ENCODE results near the gene SRGN. TPM values are rescaled to one million over a fixed set of nuclear protein-coding genes. Genes with fewer than 3 reads are reported as not detected.

Gene SRGN
- total and polyA plus RNA-seq, 4 experiments from 2014 or later, result 122 to 298 (median 150) TPM

GRCh38 chr10:69075431-69075830, 12.5 kb upstream of the SRGN start:
- Histone ChIP-seq H3K9me3 (ENCODE audit: control insufficient read depth in 1 of 2, low read length in 2 of 2) (no peaks in the 10 kb centered on the region), H3K27ac (ENCODE audit: low read depth, low read length) (no peak overlapping the region), H3K36me3 (ENCODE audit: insufficient read depth, low read length) (no peaks in the 10 kb centered on the region), H3K4me3 (ENCODE audit: low read length in 2 of 2) (no peak overlapping the region), H3K27me3 (ENCODE audit: insufficient read depth, low read length) (no peaks in the 10 kb centered on the region), H3K4me1 (ENCODE audit: insufficient read depth, low read length) (peaks cover 8% of the 10 kb centered on the region)
- Mint-ChIP-seq H3K4me1 (peaks cover 2 to 9% (median 9%) of the 10 kb centered on the region in 4 donors), H3K27me3 (no peaks in the 10 kb centered on the region), H3K36me3 (no peaks in the 10 kb centered on the region), H3K4me3 (no peak overlapping the region), H3K9me3 (peaks cover 0 to 1% (median 0%) of the 10 kb centered on the region in 8 donors), H3K27ac (no peak overlapping the region)
- POLR2A ChIA-PET (ENCODE audit: partially characterized antibody), result interaction anchor here (2.0 kb wide), 1 partner anchor 13 kb away, joined by 6 read pairs; no protein-coding TSS in a partner anchor
- CTCF ChIA-PET (ENCODE audit: partially characterized antibody), result interaction anchor here (1.0 kb wide), 1 partner anchor 13 kb away, joined by 3 read pairs; the partner anchor contains the start of gene SRGN
- intact Hi-C loops (cut with micrococcal nuclease), result no loop called here
- DNase-seq, result no peak

DNA sequence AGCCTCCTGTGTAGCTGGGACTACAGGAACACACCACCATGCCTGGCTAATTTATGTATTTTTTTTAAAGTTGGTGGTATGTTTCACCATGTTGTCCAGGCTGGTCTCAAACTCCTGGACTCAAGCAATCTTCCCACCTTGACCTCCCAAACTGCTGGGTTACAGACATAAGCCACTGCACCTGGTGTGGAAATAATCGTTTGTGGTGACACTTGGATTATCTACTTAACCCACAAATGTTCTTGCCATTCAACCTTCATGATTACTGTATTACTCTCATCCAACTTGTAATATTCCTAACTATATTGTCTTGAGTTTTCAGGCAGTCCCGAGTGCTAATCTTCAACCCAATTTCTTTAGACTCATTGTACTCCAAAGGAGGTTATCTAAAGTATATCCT, 9.6 kb upstream of the SRGN start:
- DNase-seq, result no peak
- no peak overlapping the region for H3K4me3 ChIP-seq (ENCODE audit: low read length in 2 of 2)
- no peaks in the 10 kb centered on the region for H3K36me3 Mint-ChIP-seq
- intact Hi-C loops (cut with micrococcal nuclease), result no loop called here
- no peaks in the 10 kb centered on the region for H3K36me3 ChIP-seq (ENCODE audit: insufficient read depth, low read length)
- no peaks in the 10 kb centered on the region for H3K9me3 ChIP-seq (ENCODE audit: control insufficient read depth in 1 of 2, low read length in 2 of 2)
- H3K4me1 Mint-ChIP-seq, result peaks cover 2 to 3% (median 2%) of the 10 kb centered on the region in 4 donors
- H3K9me3 Mint-ChIP-seq, result no peaks in the 10 kb centered on the region
- peak overlapping the region in 1 of 7 donors; percentile 4 for H3K27ac Mint-ChIP-seq
- H3K27me3 Mint-ChIP-seq, result no peaks in the 10 kb centered on the region
- H3K27ac ChIP-seq (ENCODE audit: low read depth, low read length), result no peak overlapping the region
- no peaks in the 10 kb centered on the region for H3K27me3 ChIP-seq (ENCODE audit: insufficient read depth, low read length)
- peaks cover 2% of the 10 kb centered on the region for H3K4me1 ChIP-seq (ENCODE audit: insufficient read depth, low read length)
- CTCF ChIA-PET (ENCODE audit: partially characterized antibody), result no interaction called here
- POLR2A ChIA-PET (ENCODE audit: partially characterized antibody), result no interaction called here
- H3K4me3 Mint-ChIP-seq, result no peak overlapping the region

GRCh38 chr10:69080226-69080625, 7.7 kb upstream of the SRGN start:
- Mint-ChIP-seq H3K27me3 (no peaks in the 10 kb centered on the region), H3K4me1 (peaks cover 0 to 4% (median 2%) of the 10 kb centered on the region in 4 donors), H3K36me3 (no peaks in the 10 kb centered on the region), H3K4me3 (no peak overlapping the region), H3K27ac (no peak overlapping the region), H3K9me3 (no peaks in the 10 kb centered on the region)
- no peaks in the 10 kb centered on the region for H3K9me3 ChIP-seq (ENCODE audit: control insufficient read depth in 1 of 2, low read length in 2 of 2)
- DNase-seq, result no peak
- H3K36me3 ChIP-seq (ENCODE audit: insufficient read depth, low read length), result no peaks in the 10 kb centered on the region
- no peaks in the 10 kb centered on the region for H3K27me3 ChIP-seq (ENCODE audit: insufficient read depth, low read length)
- ChIA-PET CTCF (ENCODE audit: partially characterized antibody) (interaction anchor here (0.7 to 1.4 kb wide), 2 partner anchors 15 to 19 kb away, joined by 3 to 4 read pairs; no protein-coding TSS in a partner anchor), POLR2A (ENCODE audit: partially characterized antibody) (interaction anchor here (1.0 to 1.4 kb wide), 2 partner anchors 8 to 10 kb away, joined by 3 to 5 read pairs; partner anchors contain the start of gene SRGN)
- H3K27ac ChIP-seq (ENCODE audit: low read depth, low read length), result no peak overlapping the region
- H3K4me1 ChIP-seq (ENCODE audit: insufficient read depth, low read length), result no peaks in the 10 kb centered on the region
- H3K4me3 ChIP-seq (ENCODE audit: low read length in 2 of 2), result no peak overlapping the region
- intact Hi-C loops (cut with micrococcal nuclease), result no loop called here

DNA sequence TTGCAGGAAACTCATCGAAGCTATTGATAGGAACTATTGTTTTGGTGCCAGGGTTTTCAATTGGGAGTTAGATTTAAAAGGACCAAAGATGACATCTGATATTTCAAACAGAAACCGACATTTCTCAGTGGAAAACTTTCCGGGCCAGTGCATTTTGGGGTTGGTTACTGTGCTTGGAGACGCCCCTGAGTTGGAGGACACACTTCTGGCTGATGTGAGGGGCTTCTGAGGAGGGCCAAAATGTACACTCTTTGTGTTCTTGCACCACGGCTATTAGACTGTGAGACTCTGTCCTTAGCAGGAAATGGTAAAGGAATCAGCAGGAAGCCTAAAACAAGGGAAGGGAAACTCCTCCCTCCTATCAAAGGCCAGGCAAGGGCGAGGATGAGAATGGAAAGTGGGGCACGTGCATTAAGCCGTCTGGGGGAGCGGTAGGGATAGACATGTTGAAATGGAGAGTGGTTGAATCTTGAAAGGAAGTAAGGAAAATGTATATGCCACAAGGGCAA, 1.8 kb upstream of the SRGN start:
- Mint-ChIP-seq H3K27ac (peak overlapping the region; percentile 89 to 97 (median 93)), H3K36me3 (peaks cover 0 to 28% of the 10 kb centered on the region in 2 donors), H3K9me3 (peaks cover 0 to 2% (median 0%) of the 10 kb centered on the region in 8 donors), H3K27me3 (peaks cover 0 to 1% of the 10 kb centered on the region in 2 donors), H3K4me3 (peak overlapping the region; percentile 74 to 88 (median 80)), H3K4me1 (peaks cover 29 to 51% (median 40%) of the 10 kb centered on the region in 4 donors)
- H3K9me3 ChIP-seq (ENCODE audit: control insufficient read depth in 1 of 2, low read length in 2 of 2), result no peaks in the 10 kb centered on the region
- DNase-seq, result no peak
- no peaks in the 10 kb centered on the region for H3K36me3 ChIP-seq (ENCODE audit: insufficient read depth, low read length)
- intact Hi-C loops (cut with micrococcal nuclease), result loop anchor here (5.0 kb wide), 2 partner anchors 364 to 754 kb away; partner anchors contain the start of genes CCAR1, HNRNPH3 and PBLD
- H3K27me3 ChIP-seq (ENCODE audit: insufficient read depth, low read length), result no peaks in the 10 kb centered on the region
- H3K4me1 ChIP-seq (ENCODE audit: insufficient read depth, low read length), result peaks cover 32% of the 10 kb centered on the region
- ChIA-PET POLR2A (ENCODE audit: partially characterized antibody) (interaction anchor here (1.0 to 1.2 kb wide), 2 partner anchors 41 to 98 kb away, joined by 3 read pairs; partner anchors contain the start of gene KIFBP), CTCF (ENCODE audit: partially characterized antibody) (interaction anchor here (0.8 to 3.4 kb wide), 2 partner anchors 41 to 81 kb away, joined by 3 to 24 read pairs; no protein-coding TSS in a partner anchor)
- no peak overlapping the region for H3K27ac ChIP-seq (ENCODE audit: low read depth, low read length)
- no peak overlapping the region for H3K4me3 ChIP-seq (ENCODE audit: low read length in 2 of 2)

GRCh38 chr10:69088471-69088769, 517 bp downstream of the SRGN start:
- Histone ChIP-seq H3K27ac (ENCODE audit: low read depth, low read length) (peak overlapping the region; percentile 100), H3K4me3 (ENCODE audit: low read length in 2 of 2) (peak overlapping the region; percentile 76 to 89), H3K9me3 (ENCODE audit: control insufficient read depth in 1 of 2, low read length in 2 of 2) (no peaks in the 10 kb centered on the region), H3K27me3 (ENCODE audit: insufficient read depth, low read length) (no peaks in the 10 kb centered on the region), H3K4me1 (ENCODE audit: insufficient read depth, low read length) (peaks cover 55% of the 10 kb centered on the region), H3K36me3 (ENCODE audit: insufficient read depth, low read length) (no peaks in the 10 kb centered on the region)
- Mint-ChIP-seq H3K36me3 (peaks cover 0 to 34% of the 10 kb centered on the region in 2 donors), H3K9me3 (peaks cover 0 to 2% (median 0%) of the 10 kb centered on the region in 8 donors), H3K27ac (peak overlapping the region; percentile 94 to 99 (median 98)), H3K4me1 (peaks cover 42 to 73% (median 56%) of the 10 kb centered on the region in 4 donors), H3K27me3 (peaks cover 0 to 1% of the 10 kb centered on the region in 2 donors), H3K4me3 (peak overlapping the region; percentile 86 to 96 (median 92))
- ChIA-PET CTCF (ENCODE audit: partially characterized antibody) (interaction anchor here (0.6 to 3.4 kb wide), 7 partner anchors 13 to 367 kb away, joined by 3 to 24 read pairs (median 3); no protein-coding TSS in a partner anchor), POLR2A (ENCODE audit: partially characterized antibody) (interaction anchor here (0.5 to 6.5 kb wide), 19 partner anchors 9 to 757 kb away, joined by 3 to 110 read pairs (median 4); partner anchors contain the start of genes DDX21, HNRNPH3, KIFBP and SUPV3L1)
- peak in 3 of 5 donors; percentile 43 to 49 (median 48) for DNase-seq
- intact Hi-C loops (cut with micrococcal nuclease), result loop anchor here (2.0 to 5.0 kb wide), 3 partner anchors 28 to 756 kb away; partner anchors contain the start of genes CCAR1, HNRNPH3 and PBLD

DNA sequence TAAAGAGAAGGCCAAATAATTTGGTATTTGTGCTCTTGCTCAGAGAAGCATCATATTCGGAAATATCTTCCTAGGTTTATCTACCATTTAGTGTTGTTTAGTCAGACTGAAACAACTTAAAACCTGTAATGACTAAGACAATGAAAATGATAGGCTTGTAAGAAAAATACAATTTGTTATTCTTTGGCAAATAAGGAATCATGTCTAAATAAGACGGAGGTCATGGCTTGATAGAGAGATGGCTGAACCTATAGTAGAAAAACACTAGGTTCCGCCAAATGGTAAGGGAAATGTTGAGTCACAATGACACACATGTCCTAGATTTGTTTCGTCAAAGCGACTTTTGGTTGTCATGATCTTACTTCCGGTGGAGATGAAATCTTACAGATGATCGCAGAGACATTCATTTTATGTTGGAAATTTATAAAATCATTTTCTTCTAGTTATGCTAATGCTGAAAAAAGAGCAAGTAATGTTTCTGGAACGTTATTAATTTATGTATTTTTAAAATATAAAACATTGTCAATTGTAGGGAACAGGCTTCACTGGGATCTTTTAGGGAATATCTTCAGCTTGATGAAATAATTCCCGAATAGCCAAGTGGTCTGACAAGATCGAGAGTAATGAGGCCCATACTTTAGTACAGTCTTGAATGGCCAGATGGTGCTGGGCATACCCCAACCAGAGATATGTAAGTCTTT, 1.0 kb downstream of the SRGN start:
- intact Hi-C loops (cut with micrococcal nuclease), result loop anchor here (2.0 to 5.0 kb wide), 3 partner anchors 28 to 757 kb away; partner anchors contain the start of genes CCAR1, HNRNPH3 and PBLD
- H3K36me3 Mint-ChIP-seq, result peaks cover 0 to 36% of the 10 kb centered on the region in 2 donors
- Histone ChIP-seq H3K36me3 (ENCODE audit: insufficient read depth, low read length) (no peaks in the 10 kb centered on the region), H3K4me3 (ENCODE audit: low read length in 2 of 2) (peak overlapping the region; percentile 76 to 89), H3K9me3 (ENCODE audit: control insufficient read depth in 1 of 2, low read length in 2 of 2) (no peaks in the 10 kb centered on the region), H3K27ac (ENCODE audit: low read depth, low read length) (peak overlapping the region; percentile 100), H3K4me1 (ENCODE audit: insufficient read depth, low read length) (peaks cover 60% of the 10 kb centered on the region), H3K27me3 (ENCODE audit: insufficient read depth, low read length) (no peaks in the 10 kb centered on the region)
- H3K4me1 Mint-ChIP-seq, result peaks cover 44 to 78% (median 58%) of the 10 kb centered on the region in 4 donors
- peak; percentile 79 to 89 (median 87) for DNase-seq
- ChIA-PET POLR2A (ENCODE audit: partially characterized antibody) (interaction anchor here (0.7 to 6.5 kb wide), 13 partner anchors 9 to 319 kb away, joined by 3 to 110 read pairs (median 5); partner anchors contain the start of genes DDX21 and KIFBP), CTCF (ENCODE audit: partially characterized antibody) (interaction anchor here (0.6 to 7.6 kb wide), 6 partner anchors 12 to 366 kb away, joined by 3 to 53 read pairs (median 6); partner anchors contain the start of gene DDX21)
- H3K9me3 Mint-ChIP-seq, result peaks cover 0 to 2% (median 0%) of the 10 kb centered on the region in 8 donors
- H3K27me3 Mint-ChIP-seq, result peaks cover 0 to 1% of the 10 kb centered on the region in 2 donors
- H3K4me3 Mint-ChIP-seq, result peak overlapping the region; percentile 86 to 96 (median 92)
- H3K27ac Mint-ChIP-seq, result peak overlapping the region; percentile 94 to 99 (median 98)

All from CD4-positive, alpha-beta memory T cell (primary cell).